ENCODE results near the gene PXN. TPM values are rescaled to one million over a fixed set of nuclear protein-coding genes. Genes with fewer than 3 reads are reported as not detected.

The PXN gene
- total RNA-seq, result 14.5 and 24.4 TPM in 2 replicates

DNA sequence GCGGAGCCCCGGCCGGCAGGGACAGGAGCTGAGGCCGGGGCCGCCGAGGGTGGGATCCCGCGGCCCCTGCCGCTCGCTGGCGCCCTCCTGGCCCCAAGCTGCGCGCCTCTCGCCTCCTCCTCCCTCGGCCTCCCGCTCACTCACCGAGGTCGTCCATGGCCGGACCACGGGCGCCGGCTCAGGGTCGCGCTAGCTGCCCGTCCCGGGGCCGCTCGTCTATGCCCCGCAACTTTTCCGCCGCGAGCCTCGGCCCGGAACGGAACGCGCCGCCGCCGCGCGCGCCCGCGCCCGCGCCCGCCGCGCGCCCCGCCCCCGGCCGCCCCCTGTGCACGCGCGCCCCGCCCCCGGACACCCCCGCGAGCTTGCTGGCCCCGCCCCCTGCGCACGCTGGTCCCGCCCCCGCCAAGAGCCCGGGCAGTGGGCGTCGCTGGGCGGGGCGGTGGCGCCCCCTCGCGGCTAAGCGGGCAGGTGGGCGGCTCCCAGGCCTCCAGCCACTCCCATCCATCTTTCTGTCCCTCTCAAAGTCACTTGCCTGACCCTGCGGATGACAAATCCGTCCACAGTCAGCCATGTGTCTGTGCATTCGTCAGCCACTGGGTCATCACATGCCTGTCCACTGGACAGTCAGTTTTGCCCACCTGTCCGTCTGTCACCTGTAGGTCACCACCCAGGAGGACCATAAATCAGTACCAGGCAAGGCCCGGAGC is at the start of gene PXN:
TSS of gene PXN (minus strand) at position 258 of the 707 bp plus-strand sequence. CDS start at position 157, 101 bp downstream.

DNA sequence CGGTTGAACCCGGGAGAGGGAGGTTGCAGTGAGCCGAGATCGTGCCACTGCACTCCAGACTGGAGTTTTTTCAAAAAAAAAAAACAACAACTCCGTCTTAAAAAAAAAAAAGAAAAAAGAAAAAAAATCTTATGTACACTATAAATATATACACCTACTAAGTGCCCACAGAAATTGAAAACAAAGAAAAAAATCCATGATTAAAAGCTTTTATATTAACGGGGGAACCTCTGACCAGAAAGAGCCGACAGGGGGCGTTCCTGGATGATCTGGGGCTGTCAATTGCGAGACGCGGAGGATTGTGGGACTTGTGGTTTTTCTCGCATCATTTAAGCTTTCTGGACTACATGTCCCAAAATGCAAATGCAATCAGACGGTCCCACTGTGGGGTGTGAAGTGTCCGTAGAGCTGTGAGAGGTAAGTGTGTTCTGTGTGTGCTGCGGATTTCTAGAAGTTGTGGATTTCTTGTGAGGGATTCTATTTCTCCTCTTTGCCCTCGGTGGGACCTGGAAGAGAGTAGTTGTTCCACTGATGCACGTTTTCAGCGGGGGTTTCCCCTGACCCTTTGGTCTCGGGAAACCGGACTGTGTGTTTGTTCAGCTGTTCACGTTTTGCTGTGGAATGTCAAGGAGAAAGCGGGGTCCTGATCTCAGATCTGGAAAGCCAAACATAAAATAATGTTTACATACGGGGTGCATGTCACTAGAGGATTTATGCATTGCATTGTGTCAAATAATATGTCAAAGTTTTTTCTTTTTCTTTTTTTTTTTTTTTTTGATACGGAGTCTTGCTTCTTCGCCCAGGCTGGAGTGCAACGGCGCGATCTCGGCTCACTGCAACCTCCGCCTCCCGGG is 36.7 kb upstream of the PXN start, which contains the start of gene SIRT4:
TSS of gene SIRT4 (plus strand) at position 360 of the 854 bp plus-strand sequence. CDS start 1,241 bp downstream, outside the sequence.

DNA sequence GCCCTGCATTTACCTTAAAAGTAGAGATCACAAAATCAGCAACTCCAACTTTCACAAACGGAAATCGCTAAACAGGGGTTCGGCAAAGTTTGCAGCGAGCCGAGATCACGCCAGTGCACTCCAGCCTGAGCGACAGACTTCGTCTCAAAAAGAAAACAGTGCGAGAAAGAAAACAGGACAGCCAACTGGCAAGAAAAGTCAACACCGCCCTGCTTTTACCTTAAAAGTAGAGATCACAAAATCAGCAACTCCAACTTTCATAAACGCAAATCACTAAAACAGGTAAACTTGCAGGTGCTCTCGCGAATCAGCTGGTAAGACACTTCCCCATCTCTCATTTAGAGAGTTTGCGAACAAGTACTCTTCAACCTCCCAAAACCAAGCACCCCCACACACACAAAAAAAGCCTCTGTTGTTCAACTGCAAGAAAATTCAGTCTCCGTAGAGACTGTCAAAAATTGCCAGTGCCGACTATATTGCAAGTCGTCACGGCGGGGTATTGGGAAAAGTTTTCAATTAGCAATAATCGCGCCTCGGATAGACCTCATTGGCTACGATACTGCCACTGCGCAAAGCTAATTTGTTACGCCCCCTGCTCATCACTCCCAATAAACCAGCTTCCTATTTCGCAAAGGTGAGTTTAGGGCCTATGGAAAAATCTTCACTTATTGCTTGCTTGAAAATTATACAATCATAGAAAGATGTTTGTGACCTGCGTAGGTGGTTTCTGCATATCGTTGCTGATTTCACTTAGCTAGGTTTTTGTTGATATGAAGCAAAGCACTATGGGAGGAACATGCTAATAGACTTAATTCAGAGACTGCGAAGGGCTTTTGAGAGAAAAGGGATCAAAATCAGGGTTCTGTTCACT is 27.4 kb upstream of the PXN start, which contains the start of gene RNU4-1:
TSS of gene RNU4-1 (minus strand) at position 577 of the 871 bp plus-strand sequence.

DNA sequence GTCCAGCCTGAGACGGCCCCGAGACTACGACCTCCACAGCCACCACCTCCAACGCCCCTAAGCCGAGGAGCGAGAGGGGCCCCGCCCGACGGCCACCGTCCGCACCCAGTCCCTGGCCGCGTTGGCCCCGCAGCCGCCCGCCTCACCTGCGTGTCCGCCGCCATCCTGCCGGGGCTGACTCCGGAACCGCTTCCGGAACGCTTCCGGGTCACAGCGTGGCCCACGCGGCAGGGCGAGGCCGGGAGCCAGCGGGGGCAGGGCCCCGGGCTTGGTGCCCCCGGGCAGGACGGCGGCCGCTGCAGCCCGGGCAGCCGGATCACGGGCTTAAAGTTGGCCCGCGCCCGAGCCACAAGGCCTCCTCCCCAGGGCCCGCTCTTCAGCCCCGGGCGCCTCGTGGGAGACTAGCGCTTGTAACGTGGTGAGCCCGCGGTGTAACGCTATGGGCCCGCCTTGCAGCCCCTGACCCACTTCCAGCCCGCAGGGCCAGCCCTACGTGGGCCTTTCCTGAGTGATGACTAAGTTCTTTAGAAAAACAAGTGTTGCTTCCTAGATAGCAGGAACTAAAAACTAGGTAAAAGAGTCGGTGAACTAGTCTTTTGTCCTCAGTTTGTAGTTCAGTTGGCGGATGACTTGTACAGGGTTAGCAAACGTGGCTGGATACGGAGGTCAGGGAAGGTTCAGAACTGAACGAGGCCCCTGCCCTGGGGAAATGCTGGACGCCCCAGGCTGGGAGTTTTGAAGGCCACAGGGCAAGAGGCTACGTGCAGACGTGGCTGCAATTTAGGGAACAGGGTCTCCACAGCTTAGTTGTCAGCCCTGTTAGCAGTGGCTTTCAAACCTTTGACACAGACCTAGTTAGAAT is 70.8 kb downstream of the PXN start, which contains the start of gene GCN1:
TSS of gene GCN1 (minus strand) at position 182 of the 862 bp plus-strand sequence. CDS start at position 164, 18 bp downstream.

Other genes with a start within 250 kb of the PXN start
- gene RAB35, start 149.0 kb downstream of the PXN start, total RNA-seq, result 27.2 and 31.4 TPM in 2 replicates
- 73.9 and 92.3 TPM in 2 replicates for gene GCN1, start 71.0 kb downstream of the PXN start, total RNA-seq
- gene RPLP0, start 64.6 kb downstream of the PXN start, total RNA-seq, result 3,700 and 3,777 TPM in 2 replicates
- under 0.01 TPM in 2 replicates for gene RNU4-2, start 26.2 kb upstream of the PXN start, total RNA-seq
- under 0.01 TPM in 1 of 2 replicates, not detected in the other for gene RNU4-1, start 27.5 kb upstream of the PXN start, total RNA-seq
- gene SIRT4, start 36.6 kb upstream of the PXN start, total RNA-seq, result 0.79 and 0.87 TPM in 2 replicates
- gene PLA2G1B, start 62.0 kb upstream of the PXN start, total RNA-seq, result 0.25 TPM in 1 of 2 replicates, not detected in the other
- not detected in 2 replicates for gene MSI1, start 103.4 kb upstream of the PXN start, total RNA-seq
- gene COX6A1, start 172.4 kb upstream of the PXN start, total RNA-seq, result 480 and 586 TPM in 2 replicates
- 17.6 and 19.0 TPM in 2 replicates for gene TRIAP1, start 180.7 kb upstream of the PXN start, total RNA-seq
- 18.6 and 19.8 TPM in 2 replicates for gene GATC, start 180.7 kb upstream of the PXN start, total RNA-seq
- gene SRSF9, start 204.0 kb upstream of the PXN start, total RNA-seq, result 151 and 223 TPM in 2 replicates
- gene DYNLL1, start 230.4 kb upstream of the PXN start, total RNA-seq, result 377 and 386 TPM in 2 replicates

All from aortic smooth muscle cell (primary cell).